Right lung (tissue), 5 donors: ENCODE measurements around the gene TPRG1. TPM values are rescaled to one million over a fixed set of nuclear protein-coding genes. Genes with fewer than 3 reads are reported as not detected.

ENCODE experiments used
- DNase-seq, 2 donors: peaks; one replicate each; pipeline ENCODE4 v3.0.0-alpha.2; 2013
- polyA plus RNA-seq, 5 donors: library from polyadenylated mRNA; unstranded; fragments of 120-200 nt; gene quantifications; one replicate each; pipeline versions ENCODE4 v1.2.1 to v1.2.3, GENCODE V29; 2013; ENCODE audit warnings: inconsistent platforms in 1 of 5, low replicate concordance in 1 of 5; ENCODE audit not compliant: insufficient read length in 5 of 5, insufficient read depth in 1 of 5

Gene TPRG1
- polyA plus RNA-seq, 5 donors, result 0.66 to 1.6 (median 0.78) TPM

- DNase-seq, result no peak
Observed at GRCh38 chr3:189353988-189354889, 182.5 kb downstream of the TPRG1 start.

- no peak for DNase-seq
Observed at GRCh38 chr3:189355115-189355480, 183.3 kb downstream of the TPRG1 start.

- DNase-seq, result no peak
Observed at GRCh38 chr3:189355481-189356201, 183.9 kb downstream of the TPRG1 start.

GRCh38 chr3:189360291-189360690 lies 188.5 kb downstream of the TPRG1 start:
- DNase-seq, result no peak

GRCh38 chr3:189361103-189361835 lies 189.5 kb downstream of the TPRG1 start:
- no peak for DNase-seq

GRCh38 chr3:189363590-189364255 lies 192.0 kb downstream of the TPRG1 start:
- no peak for DNase-seq

GRCh38 chr3:189365609-189366564 lies 194.1 kb downstream of the TPRG1 start:
- no peak for DNase-seq

GRCh38 chr3:189368384-189368783 lies 196.6 kb downstream of the TPRG1 start:
- no peak for DNase-seq

- DNase-seq, result no peak
Observed at GRCh38 chr3:189369636-189370035, 197.9 kb downstream of the TPRG1 start.

GRCh38 chr3:189372243-189372642 lies 200.5 kb downstream of the TPRG1 start:
- DNase-seq, result no peak
